Nucleus accumbens (tissue), 56 donors: Measurements from ENCODE around the gene ZNF107.
"Not testable (repeated sequence)": the region's sequence is repeated elsewhere in the genome, so short reads cannot be mapped to it uniquely, and the experiment has no call there.

Experiments used
- DNase-seq, 56 donors: peaks; one replicate each; lab custom pipeline; 2025; lab: John Stamatoyannopoulos, UW

Gene ZNF107

GRCh38 chr7:64729089-64729848, 63.3 kb downstream of the ZNF107 start:
- no peak for DNase-seq

- no peak for DNase-seq
These were observed 67.8 kb downstream of the ZNF107 start for GRCh38 chr7:64733550-64734240.

- no peak for DNase-seq
These were observed 70.6 kb downstream of the ZNF107 start for GRCh38 chr7:64736575-64736974.

- not testable (repeated sequence) for DNase-seq
These were observed 72.5 kb downstream of the ZNF107 start for GRCh38 chr7:64738403-64738802.

GRCh38 chr7:64738953-64739352, 73.0 kb downstream of the ZNF107 start:
- not testable (repeated sequence) for DNase-seq

- no peak for DNase-seq
These were observed 78.7 kb downstream of the ZNF107 start for GRCh38 chr7:64744680-64745079.

- no peak for DNase-seq
These were observed 81.9 kb downstream of the ZNF107 start for GRCh38 chr7:64747802-64748201.

- no peak for DNase-seq
These were observed 87.1 kb downstream of the ZNF107 start for GRCh38 chr7:64753032-64753431.

GRCh38 chr7:64755865-64756264, 89.9 kb downstream of the ZNF107 start:
- no peak for DNase-seq

GRCh38 chr7:64758151-64758550, 92.2 kb downstream of the ZNF107 start:
- no peak for DNase-seq
